Measurements from ENCODE around the gene GRIK4. TPM values are rescaled to one million over a fixed set of nuclear protein-coding genes. Genes with fewer than 3 reads are reported as not detected.

Gene GRIK4
- polyA plus RNA-seq, 1 of the 3 experiments (the other 2 are of a cell fraction), result 0.03 TPM

DNA sequence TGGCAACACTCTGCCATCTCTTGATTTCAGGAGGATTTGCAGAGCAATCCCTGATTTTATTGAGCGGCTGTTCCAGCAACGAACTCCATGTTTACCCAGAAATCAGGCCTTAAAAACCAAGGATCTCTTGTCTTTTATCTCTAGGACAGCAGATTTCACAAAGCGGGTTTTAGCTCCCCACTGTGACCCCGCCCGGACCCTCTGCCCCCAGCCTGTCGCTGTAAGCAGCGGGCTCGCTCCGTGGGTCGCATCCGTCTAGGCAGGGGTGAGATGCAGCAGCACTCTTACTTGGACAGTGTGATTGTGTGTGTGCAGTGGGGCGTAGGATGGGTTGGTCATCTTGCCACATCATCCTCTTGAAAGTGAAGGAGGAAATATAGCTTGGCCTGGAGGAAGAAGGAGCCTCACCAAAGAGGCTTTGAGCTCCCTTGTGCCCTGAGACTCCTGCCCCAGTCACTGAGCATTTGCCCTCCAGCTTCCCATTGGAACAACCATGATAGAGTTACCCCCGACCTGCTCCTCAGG is 323.2 kb downstream of the GRIK4 start:
- CTCF ChIA-PET, result interaction anchor here (0.9 kb wide), 1 partner anchor 15 kb away, joined by 3 read pairs; no protein-coding TSS in a partner anchor
- POLR2A ChIA-PET, result no interaction called here
- Histone ChIP-seq H3K4me2 (no peak overlapping the region), H3K27ac (ENCODE audit: low read depth in 2 of 2, low read length in 1 of 2) (no peak overlapping the region), H3K36me3 (replicated peaks in 1 of 2; ENCODE audit: control insufficient read depth in 1 of 2, insufficient read depth in 2 of 2, low read length in 1 of 2) (no peaks in the 10 kb centered on the region), H3K9me2 (no peaks in the 10 kb centered on the region), H4K20me1 (ENCODE audit: insufficient read depth) (no peaks in the 10 kb centered on the region), H3K27me3 (ENCODE audit: insufficient read depth) (no peaks in the 10 kb centered on the region), H3F3A (replicated peaks; ENCODE audit: insufficient read depth) (no peaks in the 10 kb centered on the region), H2AFZ (ENCODE audit: low read depth) (no peak overlapping the region), H3K4me1 (ENCODE audit: control insufficient read depth in 1 of 2, insufficient read depth in 2 of 2, low read depth in 1 of 2, low read length in 1 of 2) (peaks cover 0 to 15% of the 10 kb centered on the region in 2 experiments; a peak in 1 of 4 replicates), H3K9me3 (no peaks in the 10 kb centered on the region), H3K4me3 (ENCODE audit: low read depth in 2 of 2, low read length in 1 of 2) (no peak overlapping the region), H3K79me2 (ENCODE audit: insufficient read depth) (no peaks in the 10 kb centered on the region), H3K9ac (no peak overlapping the region)
- no peak for DNase-seq
- TF ChIP-seq NFIC (IDR thresholded peaks at IDR 0.05; ENCODE audit: borderline replicate concordance) (no peak), RXRA (IDR thresholded peaks at IDR 0.05; ENCODE audit: borderline replicate concordance, low read depth) (no peak), FOXJ3 (CRISPR knock-in tag; IDR thresholded peaks at IDR 0.05) (no peak), POLR2AphosphoS5 (IDR thresholded peaks at IDR 0.05; ENCODE audit: low read depth, low read length) (no peak), JUND (IDR thresholded peaks at IDR 0.05) (no peak), MXI1 (IDR thresholded peaks at IDR 0.05; ENCODE audit: low read depth, low read length) (no peak), EZH2phosphoT487 (IDR thresholded peaks at IDR 0.05; ENCODE audit: borderline replicate concordance, low read depth) (no peak), GABPA (IDR thresholded peaks at IDR 0.05; ENCODE audit: low read depth) (no peak), ELF1 (IDR thresholded peaks at IDR 0.05) (no peak), RAD21 (IDR thresholded peaks at IDR 0.05; ENCODE audit: low read length) (no peak), FOXM1 (IDR thresholded peaks at IDR 0.05; ENCODE audit: low read depth) (no peak), RCOR1 (IDR thresholded peaks at IDR 0.05; ENCODE audit: low read length) (no peak)
- TF ChIP-seq, protein P1, sequence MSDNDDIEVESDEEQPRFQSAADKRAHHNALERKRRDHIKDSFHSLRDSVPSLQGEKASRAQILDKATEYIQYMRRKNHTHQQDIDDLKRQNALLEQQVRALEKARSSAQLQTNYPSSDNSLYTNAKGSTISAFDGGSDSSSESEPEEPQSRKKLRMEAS (IDR thresholded peaks at IDR 0.05; ENCODE audit: low read depth), result no peak
- TF ChIP-seq, protein P2, sequence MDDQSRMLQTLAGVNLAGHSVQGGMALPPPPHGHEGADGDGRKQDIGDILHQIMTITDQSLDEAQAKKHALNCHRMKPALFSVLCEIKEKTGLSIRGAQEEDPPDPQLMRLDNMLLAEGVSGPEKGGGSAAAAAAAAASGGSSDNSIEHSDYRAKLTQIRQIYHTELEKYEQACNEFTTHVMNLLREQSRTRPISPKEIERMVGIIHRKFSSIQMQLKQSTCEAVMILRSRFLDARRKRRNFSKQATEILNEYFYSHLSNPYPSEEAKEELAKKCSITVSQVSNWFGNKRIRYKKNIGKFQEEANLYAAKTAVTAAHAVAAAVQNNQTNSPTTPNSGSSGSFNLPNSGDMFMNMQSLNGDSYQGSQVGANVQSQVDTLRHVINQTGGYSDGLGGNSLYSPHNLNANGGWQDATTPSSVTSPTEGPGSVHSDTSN (IDR thresholded peaks at IDR 0.05), result no peak
- WGBS (ENCODE audit: low lambda C conversion rate), result 68% methylated on average over 12 of the region's 13 CpGs

DNA sequence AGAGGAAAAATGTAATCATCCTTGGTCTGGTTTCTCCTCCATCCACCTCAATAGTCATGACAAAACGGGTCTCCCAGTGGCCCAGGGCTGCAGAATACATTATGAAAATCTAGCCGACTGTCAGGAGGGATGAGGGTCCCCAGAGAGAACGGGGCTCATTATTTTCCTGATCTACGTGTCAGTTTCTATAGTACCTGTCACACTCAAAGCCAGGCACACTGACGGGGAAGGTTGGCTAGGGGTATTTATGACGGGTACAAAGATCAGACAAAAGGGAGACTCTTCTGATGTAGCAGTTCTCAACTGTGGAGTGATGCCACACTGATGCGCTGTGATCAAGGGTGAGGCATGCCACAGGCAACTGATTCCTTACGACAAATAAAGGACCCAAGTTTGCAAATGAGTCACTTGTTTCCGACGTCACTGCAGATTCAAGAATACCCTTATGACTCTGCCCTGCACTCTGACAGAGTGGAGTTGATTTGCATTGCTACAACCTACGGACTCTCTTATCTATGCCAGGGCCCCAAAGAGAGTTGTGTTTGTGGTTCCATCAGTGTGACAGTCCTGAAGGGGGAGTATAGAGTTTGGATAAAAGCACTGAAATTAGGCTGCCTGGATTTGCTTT is 324.2 kb downstream of the GRIK4 start:
- TF ChIP-seq TEAD4 (IDR thresholded peaks at IDR 0.05; ENCODE audit: borderline replicate concordance, insufficient read depth) (no peak), FOXJ3 (CRISPR knock-in tag; IDR thresholded peaks at IDR 0.05) (no peak), GABPA (IDR thresholded peaks at IDR 0.05; ENCODE audit: low read depth) (no peak), GATA2 (CRISPR knock-in tag; IDR thresholded peaks at IDR 0.05) (no peak), RCOR1 (IDR thresholded peaks at IDR 0.05; ENCODE audit: low read length) (no peak), FOXM1 (IDR thresholded peaks at IDR 0.05; ENCODE audit: low read depth) (no peak), SMC3 (IDR thresholded peaks at IDR 0.05; ENCODE audit: low read depth, low read length) (no peak), TAF1 (IDR thresholded peaks at IDR 0.05; ENCODE audit: borderline replicate concordance, low read depth, low read length) (no peak), NRF1 (IDR thresholded peaks at IDR 0.05; ENCODE audit: low read depth, low read length) (no peak), TCF12 (IDR thresholded peaks at IDR 0.05) (no peak), JUND (IDR thresholded peaks at IDR 0.05) (no peak), NFIC (IDR thresholded peaks at IDR 0.05; ENCODE audit: borderline replicate concordance) (no peak), EZH2phosphoT487 (IDR thresholded peaks at IDR 0.05; ENCODE audit: borderline replicate concordance, low read depth) (no peak), SIN3A (IDR thresholded peaks at IDR 0.05; ENCODE audit: borderline replicate concordance, low read depth, low read length) (no peak), MEF2A (IDR thresholded peaks at IDR 0.05; ENCODE audit: borderline replicate concordance, low read depth) (no peak), CHD2 (IDR thresholded peaks at IDR 0.05; ENCODE audit: low read length, partially characterized antibody) (no peak), RFX5 (IDR thresholded peaks at IDR 0.05; ENCODE audit: low read length) (no peak), ELF1 (IDR thresholded peaks at IDR 0.05) (no peak)
- TF ChIP-seq, protein P2 (IDR thresholded peaks at IDR 0.05), result no peak
- TF ChIP-seq, protein P3, sequence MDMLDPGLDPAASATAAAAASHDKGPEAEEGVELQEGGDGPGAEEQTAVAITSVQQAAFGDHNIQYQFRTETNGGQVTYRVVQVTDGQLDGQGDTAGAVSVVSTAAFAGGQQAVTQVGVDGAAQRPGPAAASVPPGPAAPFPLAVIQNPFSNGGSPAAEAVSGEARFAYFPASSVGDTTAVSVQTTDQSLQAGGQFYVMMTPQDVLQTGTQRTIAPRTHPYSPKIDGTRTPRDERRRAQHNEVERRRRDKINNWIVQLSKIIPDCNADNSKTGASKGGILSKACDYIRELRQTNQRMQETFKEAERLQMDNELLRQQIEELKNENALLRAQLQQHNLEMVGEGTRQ (IDR thresholded peaks at IDR 0.05; ENCODE audit: borderline replicate concordance, low read depth, low read length), result no peak
- H3F3A ChIP-seq (replicated peaks; ENCODE audit: insufficient read depth), result no peaks in the 10 kb centered on the region
- H3K4me3 ChIP-seq (ENCODE audit: low read depth in 2 of 2, low read length in 1 of 2), result no peak overlapping the region
- H3K27ac ChIP-seq (ENCODE audit: low read depth in 2 of 2, low read length in 1 of 2), result no peak overlapping the region
- POLR2A ChIA-PET, result no interaction called here
- no peaks in the 10 kb centered on the region for H3K79me2 ChIP-seq (ENCODE audit: insufficient read depth)
- H3K9me2 ChIP-seq, result no peaks in the 10 kb centered on the region
- no peaks in the 10 kb centered on the region for H3K9me3 ChIP-seq
- H2AFZ ChIP-seq (ENCODE audit: low read depth), result no peak overlapping the region
- no peak for DNase-seq
- H3K4me1 ChIP-seq (ENCODE audit: control insufficient read depth in 1 of 2, insufficient read depth in 2 of 2, low read depth in 1 of 2, low read length in 1 of 2), result peaks cover 0 to 7% of the 10 kb centered on the region in 2 experiments; a peak in 1 of 4 replicates
- no peak overlapping the region for H3K4me2 ChIP-seq
- H4K20me1 ChIP-seq (ENCODE audit: insufficient read depth), result no peaks in the 10 kb centered on the region
- no peaks in the 10 kb centered on the region for H3K36me3 ChIP-seq (replicated peaks in 1 of 2; ENCODE audit: control insufficient read depth in 1 of 2, insufficient read depth in 2 of 2, low read length in 1 of 2)
- no peak overlapping the region for H3K9ac ChIP-seq
- no peaks in the 10 kb centered on the region for H3K27me3 ChIP-seq (ENCODE audit: insufficient read depth)
- WGBS (ENCODE audit: low lambda C conversion rate), result 42% methylated on average over 11 of the region's 11 CpGs
- CTCF ChIA-PET, result interaction anchor here (0.9 kb wide), 1 partner anchor 16 kb away, joined by 3 read pairs; no protein-coding TSS in a partner anchor

Measured in SK-N-SH (cell line).